ENCODE measurements around the gene TSACC.
"Not testable (repeated sequence)": the region's sequence is repeated elsewhere in the genome, so short reads cannot be mapped to it uniquely, and the experiment has no call there.

TSACC gene

DNA sequence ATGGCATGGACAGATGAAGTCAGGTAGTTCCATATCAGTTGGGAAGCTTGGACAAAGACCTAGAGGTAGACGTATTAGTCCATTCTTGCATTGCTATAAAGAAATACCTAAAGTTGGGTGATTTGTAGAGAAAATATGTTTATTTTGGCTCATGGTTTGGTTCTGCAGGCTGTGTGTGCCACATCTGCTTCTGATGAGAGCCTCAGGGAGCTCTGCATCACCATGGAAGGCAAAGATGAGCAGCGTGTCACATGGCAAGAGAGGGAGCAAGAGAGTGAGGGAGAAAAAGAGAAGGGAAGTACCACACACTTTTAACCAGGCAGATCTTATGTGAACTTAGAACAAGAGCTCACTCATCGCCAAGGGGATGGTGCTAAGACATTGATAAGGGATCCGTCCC lies 9.0 kb downstream of the TSACC start:
- no peak for DNase-seq

DNA sequence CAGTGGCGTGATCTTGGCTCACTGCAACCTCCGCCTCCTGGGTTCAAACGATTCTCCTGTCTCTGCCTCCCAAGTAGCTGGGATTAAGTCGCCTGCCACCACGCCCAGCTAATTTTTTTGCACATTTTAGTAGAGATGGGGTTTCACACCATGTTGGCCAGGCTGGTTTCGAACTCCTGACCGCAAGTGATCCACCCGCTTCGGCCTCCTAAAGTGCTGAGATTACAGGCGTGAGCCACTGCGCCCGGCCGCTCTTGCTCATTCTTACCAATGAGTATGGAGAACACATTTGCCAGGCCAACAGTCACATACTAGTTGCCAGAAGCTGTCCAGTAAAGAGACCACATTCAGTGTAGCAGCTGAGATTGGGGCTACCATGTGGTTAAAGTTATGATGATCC lies 14.2 kb downstream of the TSACC start:
- DNase-seq = not testable (repeated sequence)

DNA sequence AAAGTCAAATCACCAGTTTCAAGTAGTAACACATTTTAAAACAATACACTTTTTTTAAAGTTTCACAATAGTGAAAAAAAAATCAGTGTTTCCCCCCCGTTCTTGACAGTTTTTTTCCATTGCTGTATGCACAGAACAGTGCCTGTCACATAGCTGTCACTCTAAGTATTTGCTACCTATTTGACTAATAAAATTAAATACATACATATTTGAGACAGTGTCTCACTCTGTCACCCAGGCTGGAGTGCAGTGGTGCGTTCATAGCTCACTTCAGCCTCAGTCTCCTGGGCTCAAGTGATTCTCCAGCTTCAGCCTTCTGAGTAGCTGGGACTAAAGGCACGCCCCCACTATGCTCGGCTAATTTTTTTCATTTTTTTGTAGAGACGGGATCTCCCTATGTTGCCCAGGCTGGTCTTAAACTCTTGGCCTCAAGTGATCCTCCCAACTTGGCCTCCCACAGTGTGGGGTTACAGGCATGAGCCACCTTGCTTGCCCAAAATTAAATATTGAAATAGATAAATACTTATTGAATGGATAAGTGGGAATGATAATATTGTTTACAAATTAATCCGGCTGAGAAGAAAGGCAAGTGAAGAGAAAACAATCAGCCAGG lies 18.0 kb downstream of the TSACC start:
- DNase-seq = no peak

DNA sequence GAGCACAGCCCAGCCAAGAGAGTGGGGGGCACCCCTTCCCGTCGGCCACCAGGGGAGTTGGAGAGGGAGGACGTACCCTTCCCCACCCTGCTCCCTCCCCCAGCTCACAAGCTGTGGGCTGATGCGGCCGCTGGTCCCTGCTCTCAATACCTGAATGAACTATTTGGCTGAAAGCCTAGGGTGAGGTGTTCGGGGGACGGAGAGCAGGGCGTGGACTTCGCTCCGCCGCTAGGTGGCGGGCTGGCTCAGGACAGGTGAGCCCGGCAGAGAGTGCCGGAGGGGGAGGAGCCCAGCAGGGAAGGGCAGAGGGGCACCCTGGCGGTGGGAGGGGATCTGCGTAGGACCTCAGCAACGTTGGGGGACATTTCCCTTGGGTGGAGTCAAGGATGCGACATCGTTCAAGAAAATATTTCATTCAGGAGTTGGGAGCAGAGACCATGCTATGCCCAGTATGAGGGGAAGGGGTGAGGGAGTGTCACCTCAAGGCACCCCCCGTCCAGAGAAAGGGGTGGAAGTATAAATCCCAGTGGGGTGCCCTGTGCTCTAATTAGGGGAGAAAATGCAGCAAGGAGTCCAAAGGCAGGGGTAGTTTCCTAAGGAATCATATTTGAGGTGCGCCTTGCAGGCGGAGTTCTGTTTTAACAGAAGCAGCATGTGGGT lies 18.7 kb downstream of the TSACC start:
- DNase-seq = peak; percentile 48

DNA sequence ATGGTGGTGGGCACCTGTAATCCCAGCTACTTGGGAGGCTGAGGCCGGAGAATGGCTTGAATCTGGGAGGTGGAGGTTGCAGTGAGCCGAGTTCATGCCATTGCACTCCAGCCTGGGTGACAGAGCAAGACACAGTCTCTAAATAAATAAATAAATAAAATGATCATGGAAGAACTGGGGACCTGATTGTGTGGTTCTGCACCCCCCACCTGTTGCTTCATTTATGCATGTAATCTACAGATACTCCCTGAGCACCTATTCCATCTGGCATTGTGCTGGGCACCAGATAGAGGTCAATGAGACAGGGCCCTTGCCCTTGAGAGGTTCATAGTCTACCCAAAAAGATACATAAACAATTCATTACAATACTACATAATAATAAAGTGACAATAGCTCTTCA lies 19.7 kb downstream of the TSACC start:
- no peak for DNase-seq

DNA sequence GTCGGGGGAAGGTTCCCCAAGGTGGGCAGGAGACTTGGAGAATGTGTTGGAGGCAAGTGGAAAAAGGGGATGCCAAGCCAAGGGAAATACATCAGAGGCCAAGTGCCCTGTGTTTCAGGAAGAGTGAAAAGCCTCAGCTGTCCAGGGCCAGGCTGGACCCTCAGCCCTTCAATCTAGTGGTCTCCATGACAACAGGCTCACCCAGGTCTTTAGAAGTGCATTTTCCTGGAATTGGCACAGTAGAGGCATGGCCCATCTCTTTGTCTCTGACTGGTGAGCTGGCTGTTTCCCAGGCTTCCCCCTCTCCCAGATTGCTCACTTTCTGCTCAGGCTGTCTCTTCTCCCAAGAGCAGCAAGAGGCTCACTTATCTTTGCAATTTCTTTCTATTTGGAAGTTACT lies 20.3 kb downstream of the TSACC start:
- DNase-seq = no peak

DNA sequence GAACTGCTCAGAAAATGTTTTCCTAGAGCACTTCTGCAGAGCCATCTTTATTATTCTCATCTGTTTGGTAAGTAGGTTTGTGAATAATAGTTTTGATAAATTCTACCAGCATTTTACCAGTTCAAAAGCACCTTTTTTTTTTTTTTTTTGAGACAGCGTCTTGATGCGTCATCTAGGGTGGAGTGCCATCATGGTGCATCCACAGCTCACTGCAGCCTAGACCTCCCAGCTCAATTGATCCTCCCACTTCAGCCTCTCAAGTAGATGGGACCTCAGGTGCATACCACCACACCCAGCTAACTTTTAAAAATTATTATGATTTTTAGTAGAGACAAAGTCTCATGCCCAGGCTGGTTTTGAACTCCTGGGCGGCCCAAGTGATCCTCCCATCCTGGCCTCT lies 20.9 kb downstream of the TSACC start:
- DNase-seq = no peak

DNA sequence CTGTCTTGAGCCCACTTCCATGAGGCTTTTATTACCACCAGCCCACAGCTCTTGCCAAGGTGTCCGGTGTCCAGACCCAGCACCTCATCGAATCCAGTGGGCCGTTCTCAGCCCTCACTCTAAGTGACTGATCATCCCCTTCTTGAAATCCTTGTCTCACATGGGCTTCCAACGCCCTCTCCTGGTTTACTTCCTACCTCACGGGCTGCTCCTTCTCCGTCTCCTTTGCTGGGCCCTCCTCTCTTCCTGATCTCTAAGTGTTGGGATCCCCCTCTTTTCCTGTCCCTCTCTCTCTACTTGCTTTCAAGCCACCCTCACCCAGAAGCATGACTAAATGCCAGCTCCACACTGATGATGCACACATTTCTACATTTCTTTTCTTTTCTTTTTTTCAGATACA lies 21.6 kb downstream of the TSACC start:
- peak; percentile 22 for DNase-seq

DNA sequence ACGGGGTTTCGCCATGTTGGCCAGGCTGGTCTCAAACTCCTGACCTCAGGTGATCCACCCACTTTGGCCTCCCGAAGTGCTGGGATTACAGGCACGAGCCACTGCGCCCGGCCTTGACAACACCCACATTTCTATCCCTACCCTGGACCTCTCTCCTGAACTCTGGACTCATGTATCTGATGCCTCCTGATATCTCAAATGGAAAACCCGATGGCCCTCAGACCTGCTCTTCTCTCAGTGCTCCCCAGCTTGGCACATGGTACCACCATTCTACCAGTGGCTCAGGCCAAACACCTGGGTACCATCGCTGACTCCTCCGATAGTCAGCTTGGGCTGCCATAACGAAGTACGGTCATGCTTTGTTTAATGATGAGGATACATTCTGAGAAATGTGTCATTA lies 22.2 kb downstream of the TSACC start:
- DNase-seq = no peak

DNA sequence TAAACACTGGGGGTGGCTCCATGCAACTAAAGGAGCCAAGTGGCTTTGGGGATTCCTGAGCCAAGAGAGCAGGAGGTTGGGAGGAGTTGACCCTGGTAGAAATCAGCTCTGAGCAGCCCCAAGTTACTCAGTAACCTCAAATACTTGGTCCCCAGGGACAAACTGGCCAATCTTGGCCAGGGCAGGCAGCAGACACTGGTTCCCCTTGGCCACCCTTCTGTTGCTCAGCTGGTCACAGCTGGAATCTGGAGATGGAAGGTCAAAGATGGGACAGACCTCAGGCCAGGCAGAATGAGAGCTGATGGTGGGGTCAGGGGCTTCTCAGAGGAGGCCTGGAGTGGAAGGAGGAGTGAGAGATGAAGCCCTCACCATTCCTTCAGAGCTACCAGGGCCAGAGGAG lies 27.4 kb downstream of the TSACC start:
- no peak for DNase-seq

DNA sequence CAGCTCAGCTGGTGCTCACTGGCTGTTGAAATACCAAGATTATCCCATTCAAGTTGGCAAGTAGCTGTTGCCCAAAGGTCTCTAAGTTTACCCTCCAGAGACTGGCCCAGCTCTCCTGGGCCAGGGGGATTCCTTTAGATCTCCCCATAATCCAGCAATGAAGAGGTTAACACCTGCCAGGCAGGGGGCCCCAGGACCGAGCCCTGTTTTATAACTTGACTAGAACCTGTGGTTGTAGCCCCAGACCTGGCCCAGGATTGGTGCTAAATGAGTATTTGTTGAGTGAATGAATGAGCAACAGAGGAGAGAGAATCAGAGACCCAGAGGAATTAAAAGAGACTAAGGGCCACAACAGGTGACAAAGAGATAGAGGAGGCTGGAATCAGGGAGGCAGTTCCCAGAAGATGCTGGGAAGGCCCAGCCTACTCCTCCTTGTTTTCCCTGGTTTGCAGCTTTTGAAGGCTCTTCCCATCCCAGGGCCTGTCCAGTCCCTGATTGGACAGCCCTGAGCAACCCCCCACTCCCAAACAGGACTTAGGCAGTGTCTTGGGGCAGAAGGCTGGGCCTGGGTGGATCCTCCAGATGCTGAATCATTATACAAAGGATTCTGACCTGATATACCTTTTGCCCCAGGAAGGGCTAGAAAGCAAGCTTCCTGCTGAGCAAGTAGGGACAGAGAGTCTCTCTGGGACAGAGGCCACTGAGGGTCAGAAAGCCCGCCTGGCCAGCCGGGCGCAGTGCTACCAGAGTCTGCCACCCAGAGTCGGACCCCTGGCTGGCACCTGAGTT lies 28.2 kb downstream of the TSACC start:
- no peak for DNase-seq

DNA sequence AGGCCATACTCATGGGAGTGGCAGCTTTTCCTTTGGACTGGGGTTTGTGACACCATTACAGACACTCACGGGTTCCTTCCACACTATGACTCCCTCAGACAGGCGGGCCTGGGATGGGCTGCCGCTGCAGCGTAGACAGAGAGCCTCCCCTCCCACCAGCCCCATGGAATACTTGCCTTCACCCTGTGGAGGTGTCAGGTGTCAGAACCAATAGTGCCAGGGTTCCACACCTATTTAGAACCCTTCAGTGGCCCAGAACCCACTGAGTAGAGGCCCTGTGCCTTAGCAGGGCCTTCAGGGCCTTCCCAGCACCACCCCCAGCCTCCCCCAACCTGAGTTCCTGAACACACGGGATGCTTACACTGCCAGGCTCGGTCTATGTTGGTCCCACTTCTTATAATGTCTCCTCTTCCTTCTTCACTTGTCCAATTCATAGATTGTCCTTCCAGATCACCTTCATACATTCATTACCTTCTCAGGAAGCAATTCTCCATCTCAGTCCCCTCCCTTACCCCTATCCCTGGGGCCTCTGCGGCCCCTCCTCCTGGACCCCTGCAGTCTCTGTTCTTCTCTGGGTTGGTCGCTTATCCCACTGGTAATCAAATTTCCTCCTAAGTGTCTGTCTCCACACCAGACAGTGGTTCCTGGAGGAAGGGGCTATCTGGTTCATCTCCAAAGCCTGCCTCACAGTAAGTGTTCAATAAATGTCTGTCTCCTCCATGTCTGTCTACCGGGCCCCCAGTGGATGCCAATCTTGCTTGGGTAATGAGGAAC lies 29.2 kb downstream of the TSACC start:
- no peak for DNase-seq

DNA sequence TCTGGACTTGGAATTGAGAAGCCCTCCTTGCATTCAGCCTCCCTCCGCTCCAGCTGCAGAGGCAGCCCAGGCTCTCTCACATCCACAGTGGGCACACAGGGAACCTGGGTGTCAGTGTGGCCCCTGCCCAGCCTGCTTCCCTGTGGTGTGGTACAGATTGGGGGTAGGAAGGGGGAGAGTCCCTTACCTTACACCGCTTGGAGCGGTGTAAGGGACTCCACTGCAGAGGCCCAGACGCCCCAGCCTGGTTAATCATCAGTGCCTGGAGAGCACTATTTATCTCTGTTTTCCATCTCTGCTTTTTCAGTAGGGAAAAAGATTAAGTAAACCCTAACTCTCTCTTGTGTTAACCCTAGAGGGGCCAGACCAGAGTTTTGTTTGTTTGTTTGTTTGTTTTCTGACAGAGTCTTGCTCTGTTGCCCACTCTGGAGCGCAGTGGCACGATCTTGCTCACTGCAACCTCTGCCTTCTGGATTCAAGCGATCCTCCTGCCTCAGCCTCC lies 29.9 kb downstream of the TSACC start:
- no peak for DNase-seq

DNA sequence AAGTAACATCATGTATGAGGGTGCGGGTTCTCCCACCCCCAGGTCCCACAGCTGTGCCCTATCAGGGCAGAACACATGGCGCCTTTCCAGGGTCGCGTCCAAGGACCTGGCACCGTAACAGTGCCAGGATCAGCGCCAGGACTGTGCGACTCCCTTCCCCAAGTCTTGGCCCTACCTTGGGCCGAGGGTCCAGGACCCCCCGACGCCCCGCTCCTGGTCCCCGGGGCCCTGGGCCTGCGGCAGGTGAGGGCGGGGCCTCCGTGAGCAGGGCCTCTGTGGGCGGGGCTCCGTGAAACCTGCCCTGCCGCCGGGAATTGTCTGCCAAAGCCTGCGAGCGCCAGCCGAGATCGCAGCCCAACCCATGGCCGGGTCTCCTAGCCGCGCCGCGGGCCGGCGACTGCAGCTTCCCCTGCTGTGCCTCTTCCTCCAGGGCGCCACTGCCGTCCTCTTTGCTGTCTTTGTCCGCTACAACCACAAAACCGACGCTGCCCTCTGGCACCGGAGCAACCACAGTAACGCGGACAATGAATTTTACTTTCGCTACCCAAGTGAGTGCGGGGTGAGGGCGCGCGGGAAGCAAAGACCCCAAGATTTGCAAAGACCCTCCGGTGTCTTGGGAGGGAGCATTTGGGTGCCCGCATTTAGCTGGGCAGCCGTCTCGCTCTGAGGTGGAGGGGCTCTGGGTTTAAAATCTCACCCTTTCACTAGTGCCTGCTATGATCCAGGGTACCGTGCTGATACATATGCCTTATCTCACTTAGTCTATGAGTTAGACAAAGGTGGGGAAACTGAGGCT lies 30.8 kb downstream of the TSACC start, which contains the start of gene RHBG:
TSS of gene RHBG (plus strand) at position 323 of the 796 bp plus-strand sequence. CDS start at position 362, 39 bp downstream.
- DNase-seq = peak; percentile 47

DNA sequence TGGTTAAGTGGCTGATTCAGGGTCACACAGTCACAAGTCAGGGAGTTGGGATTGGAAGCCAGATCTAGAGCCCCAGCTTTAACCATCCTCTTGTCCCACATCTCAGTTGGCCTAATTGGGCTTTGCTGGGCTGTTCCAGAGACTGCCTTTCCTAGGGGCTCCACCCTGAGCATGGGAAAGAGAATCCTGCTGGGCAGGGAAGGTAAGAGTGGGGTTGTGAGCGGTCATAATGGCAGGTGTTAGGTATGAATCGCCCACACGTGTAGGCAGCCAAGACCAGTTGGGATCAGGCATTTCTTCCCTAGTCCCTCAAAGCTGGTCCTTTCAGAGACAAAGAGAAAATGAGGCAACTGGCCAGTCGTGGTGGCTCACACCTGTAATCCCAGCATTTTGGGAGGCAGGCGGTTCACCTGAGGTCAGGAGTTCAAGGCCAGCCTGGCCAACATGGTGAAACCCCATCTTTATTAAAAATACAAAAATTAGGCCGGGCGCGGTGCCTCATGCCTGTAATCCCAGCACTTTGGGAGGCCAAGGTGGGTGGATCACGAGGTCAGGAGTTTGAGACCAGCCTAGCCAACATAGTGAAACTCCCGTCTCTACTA lies 31.5 kb downstream of the TSACC start:
- DNase-seq = not testable (repeated sequence)

DNA sequence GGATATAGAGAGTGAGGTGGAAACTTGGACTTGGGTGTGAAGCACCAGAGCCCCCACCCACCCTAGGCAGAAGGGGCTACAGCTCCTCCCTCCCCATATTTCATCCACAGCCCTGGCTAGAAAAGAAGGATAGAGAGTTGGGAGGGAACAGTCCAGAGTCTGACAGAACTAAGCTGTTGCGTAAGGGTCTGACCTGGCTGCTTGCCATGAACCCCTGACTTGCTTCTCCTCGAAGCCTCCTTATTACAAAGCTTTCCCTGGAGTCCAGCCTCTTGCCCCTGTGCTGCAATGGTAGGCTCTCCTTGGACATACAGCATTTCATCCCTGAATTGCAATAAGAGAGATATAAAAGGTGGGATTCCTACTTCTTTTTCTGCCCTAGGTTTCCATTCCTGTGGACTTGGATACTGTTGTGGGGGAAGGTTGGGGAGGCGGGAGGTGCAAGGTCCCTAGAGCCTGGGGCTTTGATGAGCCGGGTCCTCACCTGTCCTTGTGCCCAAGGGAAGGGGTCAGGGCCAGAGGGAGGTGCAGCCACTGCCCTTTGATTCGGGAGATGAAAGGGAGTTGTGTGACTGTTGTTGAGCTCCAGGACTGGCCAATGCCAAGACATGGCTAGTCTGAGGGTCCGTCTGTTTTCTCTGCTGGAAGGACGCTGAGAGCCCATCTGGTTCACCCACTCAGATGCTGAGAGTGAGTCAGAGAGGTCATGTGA lies 33.4 kb downstream of the TSACC start:
- DNase-seq = peak; percentile 83

DNA sequence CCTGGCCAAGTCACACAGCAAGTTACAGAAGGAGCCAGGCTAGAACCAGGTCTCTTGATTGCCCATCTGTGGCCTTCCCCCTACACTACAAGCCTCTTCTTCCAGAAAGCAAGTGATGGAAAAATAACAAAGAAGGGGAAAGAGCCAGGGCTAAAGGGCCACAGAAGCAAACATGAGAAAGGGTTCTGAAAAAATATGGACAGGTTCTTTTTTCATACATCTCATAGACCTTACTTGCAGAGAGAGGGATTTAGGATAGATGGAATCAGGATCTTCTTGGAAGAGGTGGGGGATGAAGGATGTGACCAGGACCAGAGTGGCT lies 33.9 kb downstream of the TSACC start:
- peak; percentile 60 for DNase-seq

DNA sequence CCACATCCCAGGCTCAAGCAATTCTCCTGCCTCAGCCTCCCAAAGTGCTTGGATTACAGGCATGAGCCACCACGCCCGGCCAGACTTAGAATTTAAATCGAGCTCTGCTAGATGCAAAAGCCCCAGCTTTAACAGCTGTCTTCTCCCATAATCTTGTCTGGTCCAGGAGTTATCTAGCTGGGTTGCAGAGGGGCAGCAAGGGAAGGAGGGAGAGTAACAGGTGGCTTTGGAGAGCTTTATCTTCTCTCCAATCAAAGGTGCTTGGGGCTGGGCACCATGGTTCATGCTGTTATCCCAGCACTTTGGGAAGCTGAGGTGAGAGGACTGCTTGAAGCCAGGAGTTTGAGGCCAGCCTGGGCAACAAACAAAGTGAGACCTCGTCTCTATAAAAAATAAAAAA lies 34.5 kb downstream of the TSACC start:
- DNase-seq = no peak

DNA sequence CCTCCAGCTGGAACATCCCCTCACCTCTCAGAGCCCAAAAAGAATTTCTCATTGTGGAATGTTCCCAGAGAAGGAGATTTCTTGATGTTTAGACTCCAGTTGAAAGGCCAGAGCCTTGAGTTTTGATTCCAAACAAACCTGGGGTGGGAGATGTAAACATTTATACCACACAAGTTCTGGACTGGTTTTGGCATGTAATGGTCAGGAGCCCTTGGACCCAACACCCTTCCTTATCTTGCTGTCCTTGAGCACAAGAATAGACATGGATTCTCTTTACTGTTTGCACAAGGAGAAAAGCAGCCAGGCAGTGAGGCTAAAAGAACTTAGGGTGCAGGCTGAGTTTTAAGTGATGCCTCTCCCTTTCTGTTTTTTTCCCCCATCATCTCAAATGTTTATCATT lies 35.2 kb downstream of the TSACC start:
- DNase-seq = no peak

DNA sequence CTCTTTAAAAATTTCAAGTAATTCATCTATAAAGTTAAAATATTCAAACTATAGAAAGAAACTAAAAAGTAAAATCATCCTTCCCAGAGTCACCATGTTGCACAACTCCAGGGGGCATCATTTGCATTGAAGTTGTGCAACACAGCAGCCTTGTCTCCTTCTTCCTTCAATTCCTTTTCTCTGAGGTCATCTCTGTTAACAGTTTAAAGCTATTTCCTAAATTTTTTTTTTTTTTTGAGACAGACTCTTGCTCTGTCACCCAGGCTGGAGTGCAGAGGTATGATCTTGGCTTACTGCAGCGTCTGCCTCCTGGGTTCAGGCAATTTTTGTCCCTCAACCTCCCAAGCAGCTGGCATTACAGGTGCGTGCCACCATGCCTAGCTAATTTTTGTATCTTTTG lies 37.8 kb downstream of the TSACC start:
- DNase-seq = peak; percentile 88

All from suppressor macrophage treated with lipopolysaccharide for 4 hours (primary cell).